Upper lobe of left lung (tissue), 4 donors: ENCODE data around the gene POLR3G.

Experiments used
- POLR2A ChIP-seq, 4 donors: fragments of 450-650 bp; IDR thresholded peaks; one replicate each; pipeline ENCODE4 v1.5.1; 2016 to 2017; ENCODE audit warnings: antibody characterized with exemption in 4 of 4, mild to moderate bottlenecking in 2 of 4
- TF ChIP-seq, protein P1 (sequence below), 6 experiments: fragments of 450-650 bp in 4 of 6; fragments of 200-600 bp in 2 of 6; sonication (generic) in 2 of 6; IDR thresholded peaks; one replicate each; pipeline ENCODE4 v1.5.1; 2016 to 2019; ENCODE audit warnings: antibody characterized with exemption in 6 of 6

DNA sequence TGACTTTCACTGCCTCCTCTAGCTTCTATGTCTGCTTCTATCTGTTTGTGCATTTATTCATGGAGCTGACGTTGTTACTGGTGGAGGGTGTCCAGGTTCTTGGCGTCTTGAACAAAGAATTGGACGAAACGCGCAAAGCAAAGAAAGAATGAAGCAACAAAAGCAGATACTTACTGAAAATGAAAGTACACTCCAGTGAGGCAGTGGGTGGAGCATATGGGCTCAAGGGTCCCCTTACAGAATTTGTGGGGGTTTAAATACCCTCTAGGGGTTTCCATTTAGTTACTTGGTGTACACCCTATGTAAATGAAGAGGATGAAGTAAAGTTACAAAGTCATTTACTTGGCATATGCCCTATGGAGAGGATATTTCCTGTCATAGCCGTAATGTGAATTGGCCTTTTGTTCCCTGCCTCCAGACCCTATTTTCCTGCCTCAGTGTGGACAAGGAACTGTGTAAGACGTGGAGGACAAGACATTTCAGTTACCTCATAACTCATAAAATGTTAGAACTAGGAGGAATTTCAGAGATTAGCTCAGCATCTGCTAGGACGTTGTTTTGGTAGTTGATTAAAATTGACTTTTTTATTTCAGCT, 3.1 kb downstream of the POLR3G start:
- TF ChIP-seq, protein P1, sequence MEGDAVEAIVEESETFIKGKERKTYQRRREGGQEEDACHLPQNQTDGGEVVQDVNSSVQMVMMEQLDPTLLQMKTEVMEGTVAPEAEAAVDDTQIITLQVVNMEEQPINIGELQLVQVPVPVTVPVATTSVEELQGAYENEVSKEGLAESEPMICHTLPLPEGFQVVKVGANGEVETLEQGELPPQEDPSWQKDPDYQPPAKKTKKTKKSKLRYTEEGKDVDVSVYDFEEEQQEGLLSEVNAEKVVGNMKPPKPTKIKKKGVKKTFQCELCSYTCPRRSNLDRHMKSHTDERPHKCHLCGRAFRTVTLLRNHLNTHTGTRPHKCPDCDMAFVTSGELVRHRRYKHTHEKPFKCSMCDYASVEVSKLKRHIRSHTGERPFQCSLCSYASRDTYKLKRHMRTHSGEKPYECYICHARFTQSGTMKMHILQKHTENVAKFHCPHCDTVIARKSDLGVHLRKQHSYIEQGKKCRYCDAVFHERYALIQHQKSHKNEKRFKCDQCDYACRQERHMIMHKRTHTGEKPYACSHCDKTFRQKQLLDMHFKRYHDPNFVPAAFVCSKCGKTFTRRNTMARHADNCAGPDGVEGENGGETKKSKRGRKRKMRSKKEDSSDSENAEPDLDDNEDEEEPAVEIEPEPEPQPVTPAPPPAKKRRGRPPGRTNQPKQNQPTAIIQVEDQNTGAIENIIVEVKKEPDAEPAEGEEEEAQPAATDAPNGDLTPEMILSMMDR (IDR thresholded peaks at IDR 0.05), result no peak
- no peak for TF ChIP-seq POLR2A (IDR thresholded peaks at IDR 0.05)
